Stimulated activated CD8-positive, alpha-beta memory T cell treated with anti-CD3 and anti-CD28 coated beads, Interleukin-15, amount 100 ng/mL, for 24 hours (primary cell): ENCODE measurements around the gene KNOP1.

ENCODE experiments used
- DNase-seq: peaks from one replicate; pipeline ENCODE4 v3.0.0-alpha.2; 2020; ENCODE audit warnings: low read depth

KNOP1 gene

GRCh38 chr16:19707569-19708295 lies 10.3 kb downstream of the KNOP1 start:
- DNase-seq = no peak

- DNase-seq = no peak
Measured at GRCh38 chr16:19706846-19707245, 11.2 kb downstream of the KNOP1 start.

GRCh38 chr16:19705843-19706242 lies 12.2 kb downstream of the KNOP1 start:
- DNase-seq = no peak

GRCh38 chr16:19705146-19705501 lies 12.9 kb downstream of the KNOP1 start:
- DNase-seq = no peak

GRCh38 chr16:19704321-19705145 lies 13.5 kb downstream of the KNOP1 start:
- DNase-seq = no peak

GRCh38 chr16:19703172-19703889 lies 14.7 kb downstream of the KNOP1 start:
- DNase-seq = no peak

GRCh38 chr16:19701091-19701490 lies 16.9 kb downstream of the KNOP1 start:
- DNase-seq = no peak

GRCh38 chr16:19700319-19700781 lies 17.7 kb downstream of the KNOP1 start:
- DNase-seq = no peak

GRCh38 chr16:19699472-19699871 lies 18.6 kb downstream of the KNOP1 start:
- DNase-seq = no peak

GRCh38 chr16:19698480-19699465 lies 19.3 kb downstream of the KNOP1 start:
- no peak for DNase-seq

GRCh38 chr16:19697756-19698318 lies 20.2 kb downstream of the KNOP1 start:
- DNase-seq = no peak

- DNase-seq = no peak
Measured at GRCh38 chr16:19696961-19697360, 21.1 kb downstream of the KNOP1 start.

GRCh38 chr16:19696328-19696727 lies 21.7 kb downstream of the KNOP1 start:
- DNase-seq = no peak

- DNase-seq = no peak
Measured at GRCh38 chr16:19694989-19695388, 23.0 kb downstream of the KNOP1 start.

GRCh38 chr16:19691161-19691711 lies 26.8 kb downstream of the KNOP1 start:
- no peak for DNase-seq

- DNase-seq = no peak
Measured at GRCh38 chr16:19690196-19690595, 27.8 kb downstream of the KNOP1 start.

- no peak for DNase-seq
Measured at GRCh38 chr16:19689342-19689741, 28.7 kb downstream of the KNOP1 start.

- no peak for DNase-seq
Measured at GRCh38 chr16:19688396-19689024, 29.5 kb downstream of the KNOP1 start.

- DNase-seq = no peak
Measured at GRCh38 chr16:19687279-19687678, 30.7 kb downstream of the KNOP1 start.

GRCh38 chr16:19685176-19685575 lies 32.9 kb downstream of the KNOP1 start:
- DNase-seq = no peak
